B cell (primary cell): ENCODE measurements around the gene SERPINE2. TPM values are rescaled to one million over a fixed set of nuclear protein-coding genes. Genes with fewer than 3 reads are reported as not detected.

ENCODE experiments used
- ATAC-seq: fragments of 200-7000 bp; cut with Tn5 transposase; one replicate; pipeline ENCODE4 v1.10.0; 2021; ENCODE audit warnings: low read depth, mild to moderate bottlenecking, moderate number of reproducible peaks, moderate library complexity
- CTCF ChIA-PET: fragments of 350-600 bp; sonication (Branson Sonifier 250); formaldehyde crosslinking; loops from one replicate; lab custom pipeline; 2021; ENCODE audit warnings: antibody characterized with exemption, inconsistent platforms; lab: Charles Lee
- POLR2A ChIA-PET: fragments of 350-600 bp; sonication (Branson Sonifier 250); formaldehyde crosslinking; loops from one replicate; lab custom pipeline; 2021; ENCODE audit warnings: antibody characterized with exemption; lab: Charles Lee
- DNase-seq: peaks from one replicate; pipeline ENCODE4 v3.0.0; 2013
- H2AFZ ChIP-seq: 2 replicates; pipeline ENCODE4 v1.6.1; 2012; ENCODE audit warnings: mild to moderate bottlenecking, low read depth, low read length; ENCODE audit not compliant: insufficient read depth, poor library complexity, severe bottlenecking
- H3K27ac ChIP-seq, 2 donors: 1 replicate in 1 of 2; 2 replicates in 1 of 2; pipeline ENCODE4 v1.5.1; 2012 to 2013; ENCODE audit warnings: low read length in 2 of 2, mild to moderate bottlenecking in 2 of 2, moderate library complexity in 1 of 2
- H3K27me3 ChIP-seq, 4 experiments: fragments of 200-600 bp in 1 of 4; sonication (generic) in 1 of 4; replicated peaks in 1 of 4; 1 replicate in 2 of 4; 2 replicates in 2 of 4; pipeline versions ENCODE4 v1.6.1 to v1.7.0; 2013 to 2016; ENCODE audit warnings: low read length in 3 of 4, mild to moderate bottlenecking in 2 of 4, mixed read lengths in 1 of 4, moderate library complexity in 1 of 4; ENCODE audit not compliant: insufficient read depth in 4 of 4, control insufficient read depth in 3 of 4; ENCODE audit errors: control extremely low read depth in 1 of 4
- H3K36me3 ChIP-seq, 2 experiments: replicated peaks in 1 of 2; 1 replicate in 1 of 2; 2 replicates in 1 of 2; pipeline versions ENCODE4 v1.6.1 to v1.7.1; 2013; ENCODE audit warnings: low read length in 1 of 2; ENCODE audit not compliant: insufficient read depth in 2 of 2, control insufficient read depth in 1 of 2; ENCODE audit errors: control extremely low read depth in 1 of 2, extremely low read depth in 1 of 2
- H3K4me1 ChIP-seq, 2 donors: fragments of 200-600 bp in 1 of 2; sonication (generic) in 1 of 2; 1 replicate in 1 of 2; 2 replicates in 1 of 2; pipeline versions ENCODE4 v1.5.1 to v1.6.1; 2013 to 2017; ENCODE audit warnings: low read length in 2 of 2; ENCODE audit not compliant: control insufficient read depth in 2 of 2, insufficient read depth in 2 of 2
- H3K4me2 ChIP-seq: replicated peaks from 2 replicates; pipeline ENCODE3; 2012; ENCODE audit warnings: mild to moderate bottlenecking, low read depth, low read length; ENCODE audit not compliant: poor library complexity, severe bottlenecking
- H3K4me3 ChIP-seq, 5 experiments: fragments of 200-600 bp in 1 of 5; sonication (generic) in 1 of 5; 1 replicate in 3 of 5; 2 replicates in 2 of 5; pipeline versions ENCODE4 v1.5.1 to v1.7.0; 2011 to 2016; ENCODE audit warnings: low read length in 4 of 5, mild to moderate bottlenecking in 4 of 5, low read depth in 2 of 5, control low read depth in 1 of 5, moderate library complexity in 1 of 5; ENCODE audit not compliant: insufficient read depth in 1 of 5; ENCODE audit errors: control extremely low read depth in 1 of 5, extremely low read depth in 1 of 5
- H3K79me2 ChIP-seq: fragments of 200-600 bp; sonication (generic); one replicate; pipeline ENCODE4 v1.6.0; 2016; ENCODE audit warnings: low read length; ENCODE audit not compliant: control insufficient read depth, insufficient read depth
- H3K9ac ChIP-seq: fragments of 200-600 bp; sonication (generic); 2 replicates; pipeline ENCODE4 v1.6.1; 2017; ENCODE audit warnings: mild to moderate bottlenecking, low read length, moderate library complexity
- H3K9me3 ChIP-seq, 3 donors: one replicate each; pipeline versions ENCODE4 v1.6.1 to v1.7.1; 2013; ENCODE audit warnings: low read length in 2 of 3; ENCODE audit not compliant: control insufficient read depth in 2 of 3, insufficient read depth in 1 of 3; ENCODE audit errors: control extremely low read depth in 1 of 3
- H4K20me1 ChIP-seq: 2 replicates; pipeline ENCODE4 v1.6.0; 2012; ENCODE audit warnings: mild to moderate bottlenecking, low read length; ENCODE audit not compliant: insufficient read depth, control insufficient read depth, poor library complexity, severe bottlenecking
- H3K27ac Mint-ChIP-seq: one replicate; pipeline ENCODE4 v1.8.0; 2021; ENCODE audit warnings: mixed read lengths
- H3K27me3 Mint-ChIP-seq: one replicate; pipeline ENCODE4 v1.8.0; 2021; ENCODE audit warnings: mixed read lengths
- H3K4me1 Mint-ChIP-seq: one replicate; pipeline ENCODE4 v1.8.0; 2021; ENCODE audit warnings: mixed read lengths
- H3K4me3 Mint-ChIP-seq: one replicate; pipeline ENCODE4 v1.8.0; 2021; ENCODE audit warnings: mixed read lengths
- H3K9me3 Mint-ChIP-seq: one replicate; pipeline ENCODE4 v1.8.0; 2022; ENCODE audit warnings: mixed read lengths; ENCODE audit not compliant: insufficient read depth
- CTCF ChIP-seq: fragments of 200-600 bp; IDR thresholded peaks from one replicate; pipeline ENCODE4 v1.8.0; 2022; ENCODE audit warnings: antibody characterized with exemption, mild to moderate bottlenecking
- EZH2 ChIP-seq: IDR thresholded peaks from 2 replicates; pipeline ENCODE4 v1.6.1; 2012; ENCODE audit warnings: borderline replicate concordance, low read depth, mild to moderate bottlenecking, moderate library complexity, low read length; ENCODE audit not compliant: insufficient read depth, poor library complexity, severe bottlenecking
- WGBS: methylation state at CpG from one replicate; pipeline ENCODE4 v1.1.5; 2013; ENCODE audit warnings: missing lambda C conversion rate; ENCODE audit not compliant: insufficient coverage; 5-methylcytosine and 5-hydroxymethylcytosine counted together
- intact Hi-C: fragments of 100-400 bp; cut with micrococcal nuclease; formaldehyde crosslinking; loops from one replicate; pipeline ENCODE4 v1.10.0; 2022
- polyA plus RNA-seq: library from polyadenylated mRNA; depleted of rRNA; stranded (reverse); fragments of >200 nt; gene quantifications from 2 replicates; pipeline ENCODE4 v1.2.3, GENCODE V29; 2012
- total RNA-seq, 2 donors: library from RNA; stranded (reverse); fragments of 120-200 nt in 1 of 2; gene quantifications; 1 replicate in 1 of 2; 2 replicates in 1 of 2; pipeline versions ENCODE4 v1.2.3 to v1.2.4, GENCODE V29; 2013 to 2022

The SERPINE2 gene
- total and polyA plus RNA-seq, 2 donors (not counting 1 experiment from before 2014, with no cell fraction given) = 0.45 to 1.8 TPM

- TF ChIP-seq EZH2 (no peak), CTCF (no peak)
- Histone ChIP-seq H3K79me2 (no peaks in the 10 kb centered on the region), H3K4me3 (no peak overlapping the region), H3K9ac (no peak overlapping the region), H3K27me3 (peaks cover 0 to 7% (median 3%) of the 10 kb centered on the region in 4 experiments), H2AFZ (no peak overlapping the region), H3K4me2 (no peak overlapping the region), H3K4me1 (no peaks in the 10 kb centered on the region), H4K20me1 (no peaks in the 10 kb centered on the region), H3K27ac (no peak overlapping the region), H3K36me3 (no peaks in the 10 kb centered on the region), H3K9me3 (no peaks in the 10 kb centered on the region)
- DNase-seq (no peak), ATAC-seq (no peak)
- no peaks in the 10 kb centered on the region for H3K4me1 Mint-ChIP-seq
- H3K4me3 Mint-ChIP-seq = no peak overlapping the region
- CTCF ChIA-PET = interaction anchor here (1.9 kb wide), 1 partner anchor 84 kb away, joined by 4 read pairs; no protein-coding TSS in a partner anchor
- peaks cover 3% of the 10 kb centered on the region for H3K27me3 Mint-ChIP-seq
- H3K27ac Mint-ChIP-seq = no peak overlapping the region
- no peaks in the 10 kb centered on the region for H3K9me3 Mint-ChIP-seq
- 93% methylated on average over 3 of the region's 5 CpGs for WGBS
- intact Hi-C loops = no loop called here
- POLR2A ChIA-PET = no interaction called here
Measured at GRCh38 chr2:224077773-224078507, 38.9 kb upstream of the SERPINE2 start.

- H3K79me2 ChIP-seq = no peaks in the 10 kb centered on the region
- H3K4me1 ChIP-seq = no peaks in the 10 kb centered on the region
- no peak overlapping the region for H3K4me3 ChIP-seq
- no peaks in the 10 kb centered on the region for H3K9me3 ChIP-seq
- H3K27me3 ChIP-seq = peaks cover 0 to 6% (median 0%) of the 10 kb centered on the region in 4 experiments
- H3K4me1 Mint-ChIP-seq = no peaks in the 10 kb centered on the region
- no peaks in the 10 kb centered on the region for H4K20me1 ChIP-seq
- H3K27me3 Mint-ChIP-seq = peaks cover 7% of the 10 kb centered on the region
- POLR2A ChIA-PET = no interaction called here
- no peak for TF ChIP-seq EZH2
- TF ChIP-seq CTCF = no peak
- H3K36me3 ChIP-seq = no peaks in the 10 kb centered on the region
- H3K4me2 ChIP-seq = no peak overlapping the region
- H3K27ac Mint-ChIP-seq = no peak overlapping the region
- H3K9ac ChIP-seq = no peak overlapping the region
- no peak for ATAC-seq
- no peak overlapping the region for H2AFZ ChIP-seq
- CTCF ChIA-PET = no interaction called here
- no CpG with 5 or more reads among the region's 3 CpGs for WGBS
- no peaks in the 10 kb centered on the region for H3K9me3 Mint-ChIP-seq
- H3K4me3 Mint-ChIP-seq = no peak overlapping the region
- H3K27ac ChIP-seq = no peak overlapping the region
- no peak for DNase-seq
- intact Hi-C loops = no loop called here
Measured at GRCh38 chr2:224075588-224075987, 36.5 kb upstream of the SERPINE2 start.
